Tibial nerve (tissue), 4 donors: Measurements from ENCODE around the gene NLRP5.

Experiments
- CTCF ChIP-seq, 5 experiments: fragments of 200-600 bp in 3 of 5; fragments of 450-650 bp in 2 of 5; sonication (generic) in 3 of 5; IDR thresholded peaks; one replicate each; pipeline ENCODE4 v1.5.1; 2016 to 2019; ENCODE audit warnings: antibody characterized with exemption in 5 of 5, mild to moderate bottlenecking in 3 of 5, moderate library complexity in 2 of 5
- EP300 ChIP-seq, 2 donors: sonication (generic); formaldehyde crosslinking; IDR thresholded peaks; one replicate each; pipeline ENCODE4 v1.6.1; 2017; ENCODE audit warnings: antibody characterized with exemption in 2 of 2, mild to moderate bottlenecking in 1 of 2
- POLR2A ChIP-seq, 2 donors: fragments of 450-650 bp; IDR thresholded peaks; one replicate each; pipeline ENCODE4 v1.6.1; 2017; ENCODE audit warnings: antibody characterized with exemption in 2 of 2, mild to moderate bottlenecking in 2 of 2, moderate library complexity in 2 of 2

- no peak for TF ChIP-seq POLR2A (IDR thresholded peaks at IDR 0.05)
- TF ChIP-seq CTCF (IDR thresholded peaks at IDR 0.05) = no peak
- TF ChIP-seq EP300 (IDR thresholded peaks at IDR 0.05) = no peak
Measured at GRCh38 chr19:56084835-56085536, 98.4 kb downstream of the NLRP5 start.
